GM23338 (cell line): ENCODE results near the gene ZNF200. TPM values are rescaled to one million over a fixed set of nuclear protein-coding genes. Genes with fewer than 3 reads are reported as not detected.

Source experiments
- ATAC-seq: fragments of 200-7000 bp; cut with Tn5 transposase; 3 replicates; pipeline ENCODE4 v1.9.1; 2020
- DNase-seq: peaks from one replicate; pipeline ENCODE4 v3.0.0-alpha.2; 2015; ENCODE audit warnings: low spot score
- H2AFZ ChIP-seq: fragments of 200-600 bp; sonication (generic); 2 replicates; pipeline ENCODE4 v1.8.0; 2016; ENCODE audit warnings: antibody characterized with exemption, mild to moderate bottlenecking, moderate library complexity
- H3F3A ChIP-seq: fragments of 200-600 bp; sonication (generic); replicated peaks from 2 replicates; pipeline ENCODE4 v1.8.0; 2017; ENCODE audit warnings: antibody characterized with exemption, mixed run types, low read depth
- H3K27ac ChIP-seq: fragments of 200-600 bp; sonication (generic); 2 replicates; pipeline ENCODE4 v1.6.1; 2016; ENCODE audit warnings: low read depth
- H3K27me3 ChIP-seq: fragments of 200-600 bp; sonication (generic); 2 replicates; pipeline ENCODE4 v1.8.0; 2016; ENCODE audit warnings: mild to moderate bottlenecking, mixed run types, moderate library complexity; ENCODE audit not compliant: insufficient read depth
- H3K36me3 ChIP-seq: fragments of 200-600 bp; sonication (generic); 2 replicates; pipeline ENCODE4 v1.8.0; 2016; ENCODE audit warnings: mild to moderate bottlenecking; ENCODE audit not compliant: insufficient read depth
- H3K4me1 ChIP-seq: fragments of 200-600 bp; sonication (generic); 2 replicates; pipeline ENCODE4 v1.8.0; 2016; ENCODE audit warnings: mild to moderate bottlenecking, moderate library complexity; ENCODE audit not compliant: insufficient read depth
- H3K4me2 ChIP-seq: fragments of 200-600 bp; sonication (generic); 2 replicates; pipeline ENCODE4 v1.7.1; 2017; ENCODE audit warnings: mixed run types
- H3K4me3 ChIP-seq: fragments of 200-600 bp; sonication (generic); 2 replicates; pipeline ENCODE4 v1.6.1; 2016; ENCODE audit warnings: mixed run types
- H3K79me2 ChIP-seq: fragments of 200-600 bp; sonication (generic); replicated peaks from 2 replicates; pipeline ENCODE4 v1.8.0; 2017; ENCODE audit warnings: mild to moderate bottlenecking; ENCODE audit not compliant: insufficient read depth
- H3K9me2 ChIP-seq: fragments of 200-600 bp; sonication (generic); 2 replicates; pipeline ENCODE4 v1.8.0; 2017; ENCODE audit not compliant: insufficient read depth
- H4K20me1 ChIP-seq: fragments of 200-600 bp; sonication (generic); replicated peaks from 2 replicates; pipeline ENCODE4 v1.8.0; 2017; ENCODE audit warnings: mild to moderate bottlenecking; ENCODE audit not compliant: insufficient read depth
- H3K27ac Mint-ChIP-seq: 2 replicates; pipeline ENCODE4 v1.8.0; 2020; ENCODE audit warnings: inconsistent platforms, mild to moderate bottlenecking, moderate library complexity, mixed read lengths
- H3K27me3 Mint-ChIP-seq: 3 replicates; pipeline ENCODE4 v1.8.0; 2022; ENCODE audit warnings: low read depth, mild to moderate bottlenecking, moderate library complexity, mixed read lengths, inconsistent platforms; ENCODE audit not compliant: insufficient read depth, poor library complexity
- H3K36me3 Mint-ChIP-seq: 3 replicates; pipeline ENCODE4 v1.8.0; 2021; ENCODE audit warnings: low read depth, mild to moderate bottlenecking, inconsistent platforms, moderate library complexity, mixed read lengths
- H3K4me1 Mint-ChIP-seq: 3 replicates; pipeline ENCODE4 v1.8.0; 2020; ENCODE audit warnings: mild to moderate bottlenecking, inconsistent platforms, mixed read lengths
- H3K4me3 Mint-ChIP-seq: 3 replicates; pipeline ENCODE4 v1.8.0; 2021; ENCODE audit warnings: moderate library complexity, mild to moderate bottlenecking, inconsistent platforms, mixed read lengths
- H3K9me3 Mint-ChIP-seq: 3 replicates; pipeline ENCODE4 v1.8.0; 2020; ENCODE audit warnings: moderate library complexity, mild to moderate bottlenecking, inconsistent platforms, mixed read lengths
- CREB1 ChIP-seq: fragments of 250-450 bp; sonication (Bioruptor Pico); IDR thresholded peaks from 2 replicates; pipeline ENCODE4 v1.5.0; 2020; ENCODE audit warnings: low read depth, mild to moderate bottlenecking, moderate library complexity
- EZH2 ChIP-seq: fragments of 200-600 bp; sonication (generic); IDR thresholded peaks from one replicate; pipeline ENCODE4 v1.8.0; 2017; ENCODE audit warnings: antibody characterized with exemption, mild to moderate bottlenecking, low read depth; ENCODE audit not compliant: unreplicated experiment
- EZH2phosphoT487 ChIP-seq: fragments of 200-600 bp; sonication (generic); IDR thresholded peaks from one replicate; pipeline ENCODE4 v1.8.1; 2018; ENCODE audit warnings: antibody characterized with exemption; ENCODE audit not compliant: unreplicated experiment
- JUNB ChIP-seq: IDR thresholded peaks from one replicate; pipeline ENCODE4 v1.6.1; 2016; ENCODE audit warnings: antibody characterized with exemption; ENCODE audit not compliant: unreplicated experiment
- NANOG ChIP-seq: IDR thresholded peaks from 2 replicates; pipeline ENCODE4 v1.6.1; 2016; ENCODE audit warnings: antibody characterized with exemption, borderline replicate concordance
- POLR2AphosphoS5 ChIP-seq: IDR thresholded peaks from 2 replicates; pipeline ENCODE4 v1.6.1; 2016; ENCODE audit warnings: antibody characterized with exemption, low read depth
- STAT1 ChIP-seq: IDR thresholded peaks from one replicate; pipeline ENCODE4 v1.6.1; 2016; ENCODE audit warnings: antibody characterized with exemption; ENCODE audit not compliant: unreplicated experiment
- ZNF114 ChIP-seq: fragments of 250-450 bp; sonication (Bioruptor Pico); IDR thresholded peaks from 2 replicates; pipeline ENCODE4 v1.5.0; 2020; ENCODE audit warnings: mild to moderate bottlenecking, moderate library complexity
- ZNF331 ChIP-seq: fragments of 250-450 bp; sonication (Bioruptor Pico); IDR thresholded peaks from 2 replicates; pipeline ENCODE4 v1.5.0; 2020; ENCODE audit warnings: low read depth, mild to moderate bottlenecking, moderate library complexity
- polyA plus RNA-seq: library from polyadenylated mRNA; unstranded; fragments of >200 nt; fragmentation: Nextera tagmentation; extraction: Ambion mirVana; gene quantifications from 2 replicates; pipeline ENCODE4 v1.2.1, GENCODE V29; 2016
- total RNA-seq: library from RNA; depleted of rRNA; stranded (reverse); fragments of >200 nt; shearing (Covaris generic); gene quantifications from 2 replicates; pipeline ENCODE4 v1.2.3, GENCODE V29; 2014
- TF ChIP-seq, protein P1 (sequence below): IDR thresholded peaks from one replicate; pipeline ENCODE4 v1.6.1; 2018; ENCODE audit warnings: antibody characterized with exemption; ENCODE audit not compliant: unreplicated experiment
- TF ChIP-seq, protein P2 (sequence below): IDR thresholded peaks from 2 replicates; pipeline ENCODE4 v1.6.1; 2016; ENCODE audit warnings: antibody characterized with exemption
- TF ChIP-seq, protein P3 (sequence below), 2 experiments: fragments of 200-600 bp in 1 of 2; sonication (generic) in 1 of 2; conservative IDR thresholded peaks; 2 replicates each; pipeline versions ENCODE4 v1.5.1 to v1.6.1; 2016 to 2017; ENCODE audit warnings: antibody characterized with exemption in 2 of 2, low read depth in 2 of 2, mild to moderate bottlenecking in 2 of 2, moderate library complexity in 1 of 2

The ZNF200 gene
- total and polyA plus RNA-seq, 2 experiments from 2014 or later, result 9.2 to 9.7 TPM

DNA sequence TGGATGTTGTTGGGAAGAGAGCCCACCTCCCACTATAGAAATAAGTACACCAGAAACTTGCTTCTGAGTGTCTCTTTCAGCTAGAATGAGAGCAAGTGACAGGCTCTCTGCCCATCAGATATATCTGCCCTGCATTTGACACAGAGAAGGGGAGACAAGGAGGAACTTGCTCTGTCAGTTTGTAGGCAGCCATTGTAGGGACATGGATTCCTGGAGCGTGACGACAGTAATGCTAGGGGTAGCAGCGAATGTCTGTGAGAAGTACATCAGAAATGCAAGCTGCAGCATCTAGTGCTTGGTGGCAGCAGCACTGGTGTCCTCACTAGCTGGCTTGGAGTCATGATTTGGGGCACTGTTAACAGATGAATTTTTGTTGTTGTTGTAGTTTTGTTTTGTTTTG, 23.0 kb downstream of the ZNF200 start (continued):
- TF ChIP-seq, protein P1, sequence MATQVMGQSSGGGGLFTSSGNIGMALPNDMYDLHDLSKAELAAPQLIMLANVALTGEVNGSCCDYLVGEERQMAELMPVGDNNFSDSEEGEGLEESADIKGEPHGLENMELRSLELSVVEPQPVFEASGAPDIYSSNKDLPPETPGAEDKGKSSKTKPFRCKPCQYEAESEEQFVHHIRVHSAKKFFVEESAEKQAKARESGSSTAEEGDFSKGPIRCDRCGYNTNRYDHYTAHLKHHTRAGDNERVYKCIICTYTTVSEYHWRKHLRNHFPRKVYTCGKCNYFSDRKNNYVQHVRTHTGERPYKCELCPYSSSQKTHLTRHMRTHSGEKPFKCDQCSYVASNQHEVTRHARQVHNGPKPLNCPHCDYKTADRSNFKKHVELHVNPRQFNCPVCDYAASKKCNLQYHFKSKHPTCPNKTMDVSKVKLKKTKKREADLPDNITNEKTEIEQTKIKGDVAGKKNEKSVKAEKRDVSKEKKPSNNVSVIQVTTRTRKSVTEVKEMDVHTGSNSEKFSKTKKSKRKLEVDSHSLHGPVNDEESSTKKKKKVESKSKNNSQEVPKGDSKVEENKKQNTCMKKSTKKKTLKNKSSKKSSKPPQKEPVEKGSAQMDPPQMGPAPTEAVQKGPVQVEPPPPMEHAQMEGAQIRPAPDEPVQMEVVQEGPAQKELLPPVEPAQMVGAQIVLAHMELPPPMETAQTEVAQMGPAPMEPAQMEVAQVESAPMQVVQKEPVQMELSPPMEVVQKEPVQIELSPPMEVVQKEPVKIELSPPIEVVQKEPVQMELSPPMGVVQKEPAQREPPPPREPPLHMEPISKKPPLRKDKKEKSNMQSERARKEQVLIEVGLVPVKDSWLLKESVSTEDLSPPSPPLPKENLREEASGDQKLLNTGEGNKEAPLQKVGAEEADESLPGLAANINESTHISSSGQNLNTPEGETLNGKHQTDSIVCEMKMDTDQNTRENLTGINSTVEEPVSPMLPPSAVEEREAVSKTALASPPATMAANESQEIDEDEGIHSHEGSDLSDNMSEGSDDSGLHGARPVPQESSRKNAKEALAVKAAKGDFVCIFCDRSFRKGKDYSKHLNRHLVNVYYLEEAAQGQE, result no peak
- TF ChIP-seq, protein P2, sequence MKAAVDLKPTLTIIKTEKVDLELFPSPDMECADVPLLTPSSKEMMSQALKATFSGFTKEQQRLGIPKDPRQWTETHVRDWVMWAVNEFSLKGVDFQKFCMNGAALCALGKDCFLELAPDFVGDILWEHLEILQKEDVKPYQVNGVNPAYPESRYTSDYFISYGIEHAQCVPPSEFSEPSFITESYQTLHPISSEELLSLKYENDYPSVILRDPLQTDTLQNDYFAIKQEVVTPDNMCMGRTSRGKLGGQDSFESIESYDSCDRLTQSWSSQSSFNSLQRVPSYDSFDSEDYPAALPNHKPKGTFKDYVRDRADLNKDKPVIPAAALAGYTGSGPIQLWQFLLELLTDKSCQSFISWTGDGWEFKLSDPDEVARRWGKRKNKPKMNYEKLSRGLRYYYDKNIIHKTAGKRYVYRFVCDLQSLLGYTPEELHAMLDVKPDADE, result no peak

DNA sequence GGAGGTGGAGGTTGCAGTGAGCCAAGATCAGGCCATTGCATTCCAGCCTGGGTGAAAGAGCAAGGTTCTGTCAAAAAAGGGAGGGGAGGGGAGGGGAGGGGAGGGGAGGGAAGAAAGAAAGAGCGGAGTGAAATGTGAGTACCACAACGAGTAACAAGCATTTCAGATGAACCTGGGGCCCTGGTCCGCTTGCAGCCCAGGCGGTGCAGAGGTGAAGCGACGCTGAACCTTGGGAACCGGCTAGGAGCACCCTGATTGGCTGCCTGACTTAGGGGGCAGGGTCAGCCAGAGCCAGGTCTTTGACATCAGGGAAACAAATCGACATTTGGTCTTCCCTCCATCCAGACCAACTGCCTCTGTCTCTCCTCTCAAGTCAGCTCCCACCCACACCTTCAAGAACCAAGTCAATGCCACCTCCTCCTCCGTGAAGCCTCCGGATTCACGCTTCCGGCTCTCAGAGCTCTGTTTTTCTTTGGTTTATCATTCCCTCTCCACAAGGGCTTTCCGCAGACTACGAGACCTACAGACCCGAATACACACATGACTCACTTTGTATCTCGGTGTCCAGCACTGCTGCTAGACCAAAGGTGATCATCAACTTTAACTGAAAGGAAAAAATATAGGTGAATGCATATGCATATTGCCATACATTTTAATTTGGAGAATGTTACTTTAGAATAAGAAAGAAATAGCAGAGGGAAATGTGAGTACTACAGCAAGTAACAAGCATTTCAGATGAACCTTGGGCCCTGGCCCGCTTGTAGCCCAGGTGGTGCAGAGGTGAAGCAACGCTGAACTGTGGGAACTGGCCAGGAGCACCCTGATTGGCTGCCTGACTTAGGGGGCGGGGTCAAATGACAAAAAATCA, 27.6 kb downstream of the ZNF200 start:
- Histone ChIP-seq H3K27me3 (no peaks in the 10 kb centered on the region), H3K4me2 (no peak overlapping the region), H3K4me3 (no peak overlapping the region), H3K4me1 (no peaks in the 10 kb centered on the region), H3F3A (no peaks in the 10 kb centered on the region), H4K20me1 (no peaks in the 10 kb centered on the region), H3K36me3 (no peaks in the 10 kb centered on the region), H2AFZ (no peak overlapping the region), H3K79me2 (no peaks in the 10 kb centered on the region), H3K9me2 (no peaks in the 10 kb centered on the region), H3K27ac (no peak overlapping the region)
- ATAC-seq, result no peak
- peaks cover 5% of the 10 kb centered on the region for H3K27me3 Mint-ChIP-seq
- H3K4me1 Mint-ChIP-seq, result no peaks in the 10 kb centered on the region
- DNase-seq, result no peak
- H3K9me3 Mint-ChIP-seq, result peaks cover 87% of the 10 kb centered on the region
- no peak overlapping the region for H3K27ac Mint-ChIP-seq
- H3K36me3 Mint-ChIP-seq, result peaks cover 33% of the 10 kb centered on the region
- H3K4me3 Mint-ChIP-seq, result no peak overlapping the region
- no peak for TF ChIP-seq EZH2phosphoT487
- TF ChIP-seq POLR2AphosphoS5, result no peak
- no peak for TF ChIP-seq ZNF114 (CRISPR knock-in tag)
- no peak for TF ChIP-seq CREB1 (CRISPR knock-in tag)
- no peak for TF ChIP-seq EZH2
- no peak for TF ChIP-seq STAT1
- TF ChIP-seq, protein P2, result no peak
- TF ChIP-seq, protein P3, sequence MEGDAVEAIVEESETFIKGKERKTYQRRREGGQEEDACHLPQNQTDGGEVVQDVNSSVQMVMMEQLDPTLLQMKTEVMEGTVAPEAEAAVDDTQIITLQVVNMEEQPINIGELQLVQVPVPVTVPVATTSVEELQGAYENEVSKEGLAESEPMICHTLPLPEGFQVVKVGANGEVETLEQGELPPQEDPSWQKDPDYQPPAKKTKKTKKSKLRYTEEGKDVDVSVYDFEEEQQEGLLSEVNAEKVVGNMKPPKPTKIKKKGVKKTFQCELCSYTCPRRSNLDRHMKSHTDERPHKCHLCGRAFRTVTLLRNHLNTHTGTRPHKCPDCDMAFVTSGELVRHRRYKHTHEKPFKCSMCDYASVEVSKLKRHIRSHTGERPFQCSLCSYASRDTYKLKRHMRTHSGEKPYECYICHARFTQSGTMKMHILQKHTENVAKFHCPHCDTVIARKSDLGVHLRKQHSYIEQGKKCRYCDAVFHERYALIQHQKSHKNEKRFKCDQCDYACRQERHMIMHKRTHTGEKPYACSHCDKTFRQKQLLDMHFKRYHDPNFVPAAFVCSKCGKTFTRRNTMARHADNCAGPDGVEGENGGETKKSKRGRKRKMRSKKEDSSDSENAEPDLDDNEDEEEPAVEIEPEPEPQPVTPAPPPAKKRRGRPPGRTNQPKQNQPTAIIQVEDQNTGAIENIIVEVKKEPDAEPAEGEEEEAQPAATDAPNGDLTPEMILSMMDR (conservative IDR thresholded peaks at IDR 0.05; ENCODE audit: low read depth in 2 of 2), result no peak
- TF ChIP-seq, protein P1, result no peak
- no peak for TF ChIP-seq ZNF331 (CRISPR knock-in tag)
- TF ChIP-seq NANOG, result no peak
- no peak for TF ChIP-seq JUNB
